HCT116 (cell line): Measurements from ENCODE around the gene LRRTM4. TPM values are rescaled to one million over a fixed set of nuclear protein-coding genes. Genes with fewer than 3 reads are reported as not detected.

Experiments used
- ATAC-seq: fragments of 200-7000 bp; cut with Tn5 transposase; 2 replicates; pipeline ENCODE4 v1.9.1; 2020; ENCODE audit warnings: mild to moderate bottlenecking, moderate library complexity
- BruUV-seq: library from RNA; stranded (reverse); fragments of 400-500 nt; replicated peaks from 2 replicates; lab custom pipeline; 2021; lab: Mats Ljungman, UMichigan
- CTCF ChIA-PET: fragments of 300-600 bp; sonication (Branson Sonifier 250); formaldehyde crosslinking; loops from one replicate; lab custom pipeline; 2021; ENCODE audit warnings: antibody characterized with exemption; lab: Charles Lee
- POLR2A ChIA-PET: fragments of 300-600, 350-600 bp; sonication (Branson Sonifier 250); formaldehyde crosslinking; loops from one replicate; lab custom pipeline; 2021; ENCODE audit warnings: antibody characterized with exemption; lab: Charles Lee
- RAD21 ChIA-PET, 2 experiments: fragments of 300-600 bp; sonication (Branson Sonifier 250); formaldehyde crosslinking; loops; one replicate each; lab custom pipeline; 2023; ENCODE audit warnings: low total read pairs in 2 of 2; ENCODE audit not compliant: uncharacterized antibody in 2 of 2, unreplicated experiment in 2 of 2, low non-redundant PET in 1 of 2; lab: Charles Lee
- DNase-seq: peaks from one replicate; pipeline ENCODE4 v3.0.0-alpha.2; 2010; ENCODE audit warnings: low read depth, low spot score
- H2AFZ ChIP-seq: fragments of 200-600 bp; shearing (Covaris generic), sonication (generic); 2 replicates; pipeline ENCODE4 v1.6.1; 2017; ENCODE audit warnings: low read depth, mixed run types, mixed read lengths, antibody characterized with exemption, low read length; ENCODE audit not compliant: poor library complexity, severe bottlenecking
- H3K27ac ChIP-seq: 2 replicates; pipeline ENCODE4 v1.5.1; 2012; ENCODE audit warnings: low read depth, low read length
- H3K27me3 ChIP-seq: fragments of 200-600 bp; sonication (generic); 2 replicates; pipeline ENCODE4 v1.6.1; 2016; ENCODE audit warnings: mixed run types, low read length, mixed read lengths; ENCODE audit not compliant: insufficient read depth
- H3K36me3 ChIP-seq, 2 experiments: fragments of 200-500 bp in 1 of 2; fragments of 200-600 bp in 1 of 2; sonication (Bioruptor generic) in 1 of 2; sonication (generic) in 1 of 2; 2 replicates each; pipeline versions ENCODE4 v1.5.1 to v1.6.1; 2014 to 2016; ENCODE audit warnings: low read length in 2 of 2, inconsistent platforms in 1 of 2, mixed read lengths in 1 of 2, mixed run types in 1 of 2; ENCODE audit not compliant: insufficient read depth in 2 of 2, control insufficient read depth in 1 of 2
- H3K4me1 ChIP-seq, 2 experiments: fragments of 200-600 bp in 1 of 2; sonication (generic) in 1 of 2; 2 replicates each; pipeline versions ENCODE4 v1.5.1 to v1.6.1; 2012 to 2017; ENCODE audit warnings: low read length in 2 of 2, inconsistent platforms in 1 of 2, mild to moderate bottlenecking in 1 of 2, mixed read lengths in 1 of 2, mixed run types in 1 of 2, moderate library complexity in 1 of 2; ENCODE audit not compliant: insufficient read depth in 2 of 2, control insufficient read depth in 1 of 2
- H3K4me2 ChIP-seq: fragments of 200-600 bp; sonication (generic); 2 replicates; pipeline ENCODE4 v1.6.1; 2017; ENCODE audit warnings: mixed run types, low read length, mixed read lengths
- H3K4me3 ChIP-seq, 2 experiments: fragments of 200-600 bp in 1 of 2; sonication (generic) in 1 of 2; replicated peaks in 1 of 2; 2 replicates each; pipeline ENCODE4 v1.5.1; 2011 to 2016; ENCODE audit warnings: low read length in 2 of 2, control low read depth in 1 of 2, low read depth in 1 of 2, mild to moderate bottlenecking in 1 of 2, mixed read lengths in 1 of 2, mixed run types in 1 of 2
- H3K79me2 ChIP-seq: fragments of 200-600 bp; sonication (generic); 2 replicates; pipeline ENCODE4 v1.6.1; 2017; ENCODE audit warnings: mild to moderate bottlenecking, mixed run types, low read length, moderate library complexity, mixed read lengths; ENCODE audit not compliant: insufficient read depth
- H3K9ac ChIP-seq: fragments of 200-600 bp; sonication (generic); 2 replicates; pipeline ENCODE4 v1.6.1; 2016; ENCODE audit warnings: low read length, mixed read lengths
- H3K9me2 ChIP-seq: fragments of 200-600 bp; sonication (generic), shearing (Covaris generic); 2 replicates; pipeline ENCODE4 v1.6.1; 2017; ENCODE audit warnings: mixed run types, mild to moderate bottlenecking, moderate library complexity; ENCODE audit not compliant: insufficient read depth
- H3K9me3 ChIP-seq, 2 experiments: fragments of 200-500 bp in 1 of 2; fragments of 200-600 bp in 1 of 2; sonication (Bioruptor generic) in 1 of 2; sonication (generic) in 1 of 2; 2 replicates each; pipeline ENCODE4 v1.6.1; 2014 to 2017; ENCODE audit warnings: low read length in 2 of 2, mixed read lengths in 2 of 2, inconsistent platforms in 1 of 2, low read depth in 1 of 2, mild to moderate bottlenecking in 1 of 2, mixed run types in 1 of 2, moderate library complexity in 1 of 2; ENCODE audit not compliant: control insufficient read depth in 1 of 2, insufficient read depth in 1 of 2
- H4K20me1 ChIP-seq: fragments of 200-600 bp; sonication (generic), shearing (Covaris generic); 2 replicates; pipeline ENCODE4 v1.6.1; 2017; ENCODE audit warnings: mixed run types, mild to moderate bottlenecking, moderate library complexity; ENCODE audit not compliant: insufficient read depth
- CBX3 ChIP-seq: IDR thresholded peaks from 2 replicates; pipeline ENCODE4 v1.6.1; 2012; ENCODE audit warnings: low read depth
- CEBPB ChIP-seq: IDR thresholded peaks from 2 replicates; pipeline ENCODE4 v1.6.1; 2012; ENCODE audit warnings: low read depth
- CTCF ChIP-seq, 3 experiments: fragments of 200-600 bp in 1 of 3; sonication (generic) in 1 of 3; IDR thresholded peaks in 2 of 3; conservative IDR thresholded peaks in 1 of 3; 2 replicates each; pipeline ENCODE4 v1.5.1; 2012 to 2017; ENCODE audit warnings: low read depth in 2 of 3, low read length in 2 of 3, antibody characterized with exemption in 1 of 3, borderline replicate concordance in 1 of 3, control low read depth in 1 of 3, mild to moderate bottlenecking in 1 of 3, mixed read lengths in 1 of 3, mixed run types in 1 of 3, moderate library complexity in 1 of 3; ENCODE audit not compliant: insufficient read depth in 1 of 3
- EGR1 ChIP-seq: IDR thresholded peaks from 2 replicates; pipeline ENCODE4 v1.6.1; 2012; ENCODE audit warnings: low read depth
- ELF1 ChIP-seq: IDR thresholded peaks from 2 replicates; pipeline ENCODE4 v1.6.1; 2012; ENCODE audit warnings: low read depth, borderline replicate concordance
- EZH2 ChIP-seq: fragments of 200-600 bp; sonication (generic); IDR thresholded peaks from 2 replicates; pipeline ENCODE4 v1.6.1; 2017; ENCODE audit warnings: antibody characterized with exemption, mixed run types
- EZH2phosphoT487 ChIP-seq: fragments of 200-600 bp; IDR thresholded peaks from 2 replicates; pipeline ENCODE4 v1.6.1; 2018; ENCODE audit warnings: antibody characterized with exemption, borderline replicate concordance
- FOSL1 ChIP-seq: IDR thresholded peaks from 2 replicates; pipeline ENCODE4 v1.6.1; 2012; ENCODE audit warnings: low read depth
- JUND ChIP-seq: IDR thresholded peaks from 2 replicates; pipeline ENCODE4 v1.6.1; 2012
- POLR2AphosphoS5 ChIP-seq: IDR thresholded peaks from 2 replicates; pipeline ENCODE4 v1.6.1; 2011; ENCODE audit warnings: mild to moderate bottlenecking, low read depth, low read length, moderate library complexity
- RAD21 ChIP-seq: IDR thresholded peaks from 2 replicates; pipeline ENCODE4 v1.6.1; 2012; ENCODE audit warnings: low read depth, mild to moderate bottlenecking
- REST ChIP-seq: IDR thresholded peaks from 2 replicates; pipeline ENCODE4 v1.6.1; 2012; ENCODE audit warnings: low read depth
- SIN3A ChIP-seq: IDR thresholded peaks from 2 replicates; pipeline ENCODE4 v1.6.1; 2012; ENCODE audit warnings: low read depth
- SRF ChIP-seq: IDR thresholded peaks from 2 replicates; pipeline ENCODE4 v1.6.1; 2012; ENCODE audit warnings: low read depth
- YY1 ChIP-seq: IDR thresholded peaks from 2 replicates; pipeline ENCODE4 v1.6.1; 2011; ENCODE audit warnings: low read length, low read depth, moderate library complexity, mild to moderate bottlenecking; ENCODE audit not compliant: insufficient replicate concordance; ENCODE audit errors: extremely low read depth
- ZBTB33 ChIP-seq: IDR thresholded peaks from 2 replicates; pipeline ENCODE4 v1.6.1; 2011; ENCODE audit warnings: mild to moderate bottlenecking, low read length, moderate library complexity; ENCODE audit not compliant: insufficient replicate concordance; ENCODE audit errors: extremely low read depth
- ZFX ChIP-seq: fragments of 450-650 bp; IDR thresholded peaks from 2 replicates; pipeline ENCODE4 v1.6.1; 2017
- ZNF274 ChIP-seq: fragments of 200-500 bp; sonication (Bioruptor generic); IDR thresholded peaks from 2 replicates; pipeline ENCODE4 v1.6.1; 2014; ENCODE audit warnings: mild to moderate bottlenecking, low read depth, low read length, inconsistent platforms
- intact Hi-C: fragments of 100-400 bp; cut with micrococcal nuclease; formaldehyde crosslinking; loops from 2 replicates; pipeline ENCODE4 v1.10.0; 2022
- total RNA-seq: library from RNA; stranded (reverse); gene quantifications from one replicate; pipeline ENCODE4 v1.2.1, GENCODE V29; 2021; ENCODE audit not compliant: unreplicated experiment

The LRRTM4 gene
- total RNA-seq, 1 experiment from 2014 or later = 0.25 TPM

GRCh38 chr2:77571545-77571944 is 49.4 kb upstream of the LRRTM4 start:
- BruUV-seq = no TSS peak
- TF ChIP-seq EZH2 (no peak), SIN3A (no peak), REST (no peak), CEBPB (no peak), CBX3 (no peak), ZNF274 (no peak), POLR2AphosphoS5 (no peak), ELF1 (no peak), ZFX (no peak), EGR1 (no peak), JUND (no peak), RAD21 (no peak), CTCF (IDR thresholded peaks at IDR 0.05 in 2 of 3, conservative IDR thresholded peaks at IDR 0.05 in 1 of 3; ENCODE audit: borderline replicate concordance in 1 of 3, insufficient read depth in 1 of 3, low read depth in 2 of 3, low read length in 2 of 3) (no peak), YY1 (no peak), EZH2phosphoT487 (no peak), SRF (no peak), FOSL1 (no peak), ZBTB33 (no peak)
- H3K4me3 ChIP-seq = no peak overlapping the region
- CTCF ChIA-PET = no interaction called here
- peaks cover 7 to 12% of the 10 kb centered on the region in 2 experiments; a peak in 2 of 4 replicates for H3K9me3 ChIP-seq
- H3K4me1 ChIP-seq = no peaks in the 10 kb centered on the region
- ATAC-seq (no peak), DNase-seq (no peak)
- no peaks in the 10 kb centered on the region for H3K27me3 ChIP-seq
- RAD21 ChIA-PET = no interaction called here
- POLR2A ChIA-PET = no interaction called here
- no peak overlapping the region for H3K4me2 ChIP-seq
- no peaks in the 10 kb centered on the region for H3K36me3 ChIP-seq
- no peaks in the 10 kb centered on the region for H4K20me1 ChIP-seq
- H2AFZ ChIP-seq = no peak overlapping the region
- H3K9ac ChIP-seq = no peak overlapping the region
- intact Hi-C loops = no loop called here
- no peak overlapping the region for H3K27ac ChIP-seq
- no peaks in the 10 kb centered on the region for H3K9me2 ChIP-seq
- no peaks in the 10 kb centered on the region for H3K79me2 ChIP-seq
